HUES48 (cell line): ENCODE results near the gene MMP14.

Experiments
- H3K27ac ChIP-seq: one replicate; pipeline ENCODE4 v1.7.0; 2013; ENCODE audit warnings: low read depth, low read length, inconsistent platforms
- H3K27me3 ChIP-seq: 2 replicates; pipeline ENCODE4 v1.6.1; 2013; ENCODE audit warnings: mild to moderate bottlenecking, low read length; ENCODE audit not compliant: control insufficient read depth, insufficient read depth
- H3K36me3 ChIP-seq: 2 replicates; pipeline ENCODE4 v1.6.1; 2013; ENCODE audit warnings: low read length; ENCODE audit not compliant: control insufficient read depth, insufficient read depth
- H3K4me1 ChIP-seq: 2 replicates; pipeline ENCODE4 v1.6.1; 2013; ENCODE audit warnings: mild to moderate bottlenecking, low read length; ENCODE audit not compliant: control insufficient read depth, insufficient read depth
- H3K4me3 ChIP-seq: 2 replicates; pipeline ENCODE4 v1.5.1; 2013; ENCODE audit warnings: mild to moderate bottlenecking, low read depth, low read length
- H3K9ac ChIP-seq: 2 replicates; pipeline ENCODE4 v1.6.1; 2013; ENCODE audit warnings: mild to moderate bottlenecking, low read depth, low read length, moderate library complexity
- H3K9me3 ChIP-seq: 2 replicates; pipeline ENCODE4 v1.6.1; 2013; ENCODE audit warnings: low read length; ENCODE audit not compliant: control insufficient read depth, insufficient read depth

MMP14 gene

GRCh38 chr14:22843123-22843925, 6.9 kb downstream of the MMP14 start:
- no peak overlapping the region for H3K4me3 ChIP-seq
- H3K4me1 ChIP-seq, result peaks cover 19% of the 10 kb centered on the region
- no peaks in the 10 kb centered on the region for H3K9me3 ChIP-seq
- peaks cover 58% of the 10 kb centered on the region for H3K36me3 ChIP-seq
- no peaks in the 10 kb centered on the region for H3K27me3 ChIP-seq
- no peak overlapping the region for H3K27ac ChIP-seq
- no peak overlapping the region for H3K9ac ChIP-seq

DNA sequence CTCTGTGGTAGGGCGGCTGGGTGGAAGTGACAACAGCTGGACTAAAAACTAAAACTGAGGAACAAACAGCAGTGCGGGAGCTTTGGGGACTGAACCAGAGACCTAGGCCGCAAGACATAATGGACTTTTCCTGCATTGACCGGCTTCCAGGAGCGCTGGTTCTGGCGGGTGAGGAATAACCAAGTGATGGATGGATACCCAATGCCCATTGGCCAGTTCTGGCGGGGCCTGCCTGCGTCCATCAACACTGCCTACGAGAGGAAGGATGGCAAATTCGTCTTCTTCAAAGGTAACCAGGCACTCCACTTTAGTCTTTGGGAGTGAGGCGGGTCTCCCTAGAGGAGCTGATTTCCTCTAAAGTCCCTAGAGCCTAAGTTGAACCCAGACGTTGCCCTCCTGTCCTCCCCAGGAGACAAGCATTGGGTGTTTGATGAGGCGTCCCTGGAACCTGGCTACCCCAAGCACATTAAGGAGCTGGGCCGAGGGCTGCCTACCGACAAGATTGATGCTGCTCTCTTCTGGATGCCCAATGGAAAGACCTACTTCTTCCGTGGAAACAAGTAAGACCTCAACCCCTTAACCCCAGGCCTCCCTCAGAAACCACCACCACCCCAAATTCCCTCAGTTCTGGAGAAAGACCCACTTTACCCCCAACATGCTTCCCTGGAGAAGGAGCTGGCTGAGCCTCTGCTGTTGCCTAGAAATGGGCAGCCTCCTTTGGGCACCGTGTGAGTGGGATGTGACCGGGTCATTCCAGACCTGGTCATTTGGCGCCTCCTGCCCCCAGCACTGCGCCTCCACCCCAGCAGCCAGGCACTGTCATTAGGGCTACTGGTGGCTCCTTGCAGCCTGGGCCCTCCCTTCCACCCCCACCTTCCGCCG, 8.1 kb downstream of the MMP14 start:
- H3K9me3 ChIP-seq, result no peaks in the 10 kb centered on the region
- no peak overlapping the region for H3K9ac ChIP-seq
- no peaks in the 10 kb centered on the region for H3K27me3 ChIP-seq
- no peak overlapping the region for H3K27ac ChIP-seq
- H3K4me1 ChIP-seq, result peaks cover 18% of the 10 kb centered on the region
- H3K36me3 ChIP-seq, result peaks cover 58% of the 10 kb centered on the region
- H3K4me3 ChIP-seq, result no peak overlapping the region

- Histone ChIP-seq H3K27ac (no peak overlapping the region), H3K9me3 (no peaks in the 10 kb centered on the region), H3K36me3 (peaks cover 58% of the 10 kb centered on the region), H3K27me3 (no peaks in the 10 kb centered on the region), H3K4me3 (no peak overlapping the region), H3K4me1 (peaks cover 19% of the 10 kb centered on the region), H3K9ac (no peak overlapping the region)
Observed at GRCh38 chr14:22845103-22845394, 8.7 kb downstream of the MMP14 start.

DNA sequence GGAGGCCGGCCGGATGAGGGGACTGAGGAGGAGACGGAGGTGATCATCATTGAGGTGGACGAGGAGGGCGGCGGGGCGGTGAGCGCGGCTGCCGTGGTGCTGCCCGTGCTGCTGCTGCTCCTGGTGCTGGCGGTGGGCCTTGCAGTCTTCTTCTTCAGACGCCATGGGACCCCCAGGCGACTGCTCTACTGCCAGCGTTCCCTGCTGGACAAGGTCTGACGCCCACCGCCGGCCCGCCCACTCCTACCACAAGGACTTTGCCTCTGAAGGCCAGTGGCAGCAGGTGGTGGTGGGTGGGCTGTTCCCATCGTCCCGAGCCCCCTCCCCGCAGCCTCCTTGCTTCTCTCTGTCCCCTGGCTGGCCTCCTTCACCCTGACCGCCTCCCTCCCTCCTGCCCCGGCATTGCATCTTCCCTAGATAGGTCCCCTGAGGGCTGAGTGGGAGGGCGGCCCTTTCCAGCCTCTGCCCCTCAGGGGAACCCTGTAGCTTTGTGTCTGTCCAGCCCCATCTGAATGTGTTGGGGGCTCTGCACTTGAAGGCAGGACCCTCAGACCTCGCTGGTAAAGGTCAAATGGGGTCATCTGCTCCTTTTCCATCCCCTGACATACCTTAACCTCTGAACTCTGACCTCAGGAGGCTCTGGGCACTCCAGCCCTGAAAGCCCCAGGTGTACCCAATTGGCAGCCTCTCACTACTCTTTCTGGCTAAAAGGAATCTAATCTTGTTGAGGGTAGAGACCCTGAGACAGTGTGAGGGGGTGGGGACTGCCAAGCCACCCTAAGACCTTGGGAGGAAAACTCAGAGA, 9.6 kb downstream of the MMP14 start:
- Histone ChIP-seq H3K27me3 (no peaks in the 10 kb centered on the region), H3K4me3 (no peak overlapping the region), H3K36me3 (peaks cover 56% of the 10 kb centered on the region), H3K27ac (no peak overlapping the region), H3K4me1 (peaks cover 19% of the 10 kb centered on the region), H3K9me3 (no peaks in the 10 kb centered on the region), H3K9ac (no peak overlapping the region)

GRCh38 chr14:22846811-22847307, 10.5 kb downstream of the MMP14 start:
- H3K27me3 ChIP-seq, result no peaks in the 10 kb centered on the region
- no peak overlapping the region for H3K4me3 ChIP-seq
- no peak overlapping the region for H3K27ac ChIP-seq
- H3K4me1 ChIP-seq, result peaks cover 19% of the 10 kb centered on the region
- H3K36me3 ChIP-seq, result peaks cover 48% of the 10 kb centered on the region
- H3K9ac ChIP-seq, result no peak overlapping the region
- no peaks in the 10 kb centered on the region for H3K9me3 ChIP-seq

DNA sequence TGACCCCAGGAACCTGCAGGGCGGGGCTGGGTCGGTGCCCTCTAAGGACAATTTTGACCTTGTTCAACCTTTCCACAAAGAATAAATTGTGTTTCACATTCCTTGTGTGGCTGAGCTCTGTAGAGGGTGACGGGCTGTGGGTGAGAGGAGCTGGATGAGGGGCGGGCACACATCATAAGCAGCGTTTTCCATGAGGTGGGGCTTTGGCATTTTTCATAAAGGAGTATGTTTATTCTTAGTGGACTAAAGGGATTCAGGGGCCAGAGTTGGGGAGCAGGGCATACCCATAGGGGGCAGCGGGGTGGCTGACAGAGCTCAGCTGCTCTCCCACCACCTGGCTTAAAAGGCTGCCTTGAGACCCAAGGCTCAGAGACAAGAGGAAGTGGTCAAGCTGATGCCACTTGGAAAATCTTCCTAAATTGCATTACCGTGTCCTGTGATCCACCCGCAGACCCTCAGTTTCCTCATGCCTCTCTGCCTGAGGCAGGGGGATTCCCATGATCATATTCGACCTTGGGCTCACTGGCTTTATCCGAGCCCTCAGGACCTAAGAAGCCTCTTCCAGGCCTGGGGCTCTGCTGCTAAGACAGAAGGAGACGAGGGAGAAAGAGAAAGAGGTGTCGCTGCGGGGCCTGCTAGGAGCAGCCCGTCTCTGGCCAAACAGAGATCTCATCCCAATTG, 11.4 kb downstream of the MMP14 start:
- H3K4me1 ChIP-seq, result peaks cover 23% of the 10 kb centered on the region
- no peak overlapping the region for H3K9ac ChIP-seq
- no peaks in the 10 kb centered on the region for H3K9me3 ChIP-seq
- peak overlapping the region; percentile 64 for H3K27ac ChIP-seq
- H3K27me3 ChIP-seq, result no peaks in the 10 kb centered on the region
- peaks cover 39% of the 10 kb centered on the region for H3K36me3 ChIP-seq
- H3K4me3 ChIP-seq, result no peak overlapping the region

- Histone ChIP-seq H3K9ac (no peak overlapping the region), H3K4me1 (peaks cover 25% of the 10 kb centered on the region), H3K27ac (peak overlapping the region; percentile 64), H3K9me3 (no peaks in the 10 kb centered on the region), H3K4me3 (no peak overlapping the region), H3K36me3 (peaks cover 32% of the 10 kb centered on the region), H3K27me3 (no peaks in the 10 kb centered on the region)
Observed at GRCh38 chr14:22848351-22849164, 12.2 kb downstream of the MMP14 start.

- Histone ChIP-seq H3K27me3 (no peaks in the 10 kb centered on the region), H3K4me1 (peaks cover 25% of the 10 kb centered on the region), H3K4me3 (no peak overlapping the region), H3K27ac (no peak overlapping the region), H3K36me3 (peaks cover 26% of the 10 kb centered on the region), H3K9ac (peak overlapping the region; percentile 31; the same call in 1 of the 2 replicates), H3K9me3 (no peaks in the 10 kb centered on the region)
Observed at GRCh38 chr14:22849212-22849819, 12.9 kb downstream of the MMP14 start.

DNA sequence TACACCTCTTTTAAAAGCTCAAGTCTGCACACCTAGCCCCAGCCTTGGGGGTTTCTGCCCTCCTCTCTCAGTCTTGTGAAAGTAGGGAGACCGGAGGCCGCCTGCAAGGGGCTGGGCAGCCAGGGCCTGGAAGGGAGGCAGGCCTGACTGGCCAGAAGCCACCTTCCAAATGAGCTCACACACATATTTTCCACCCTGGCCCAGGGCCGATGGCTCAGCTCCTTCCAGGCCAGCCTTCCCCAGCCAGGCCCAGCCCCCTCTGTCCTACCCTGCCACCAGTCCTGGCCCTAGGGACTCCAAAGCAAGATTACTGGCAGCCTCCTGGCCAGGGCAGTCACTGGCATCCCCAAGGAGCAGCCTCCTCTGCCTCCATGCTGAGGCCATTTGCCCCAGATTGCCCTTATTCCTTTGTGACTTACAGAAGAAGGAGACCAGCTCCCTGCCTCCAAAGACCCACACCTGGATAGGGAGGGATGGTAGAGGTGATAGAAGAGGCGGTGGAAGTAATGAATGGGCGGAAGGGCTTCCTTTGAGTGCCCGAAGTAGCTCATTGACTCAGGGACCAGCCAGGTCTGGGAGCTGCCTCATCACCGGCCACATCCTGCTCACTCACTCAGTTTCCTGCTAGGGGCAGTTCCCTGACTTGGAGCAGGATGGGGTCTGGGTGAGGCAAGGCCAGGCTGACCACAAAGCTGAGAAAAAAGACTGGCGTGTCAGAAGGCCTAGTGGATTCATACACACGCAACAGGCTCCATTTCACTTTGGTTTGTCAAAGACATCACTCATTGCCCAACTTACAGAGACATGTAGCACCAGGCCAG, 14.8 kb downstream of the MMP14 start:
- Histone ChIP-seq H3K4me3 (no peak overlapping the region), H3K27me3 (no peaks in the 10 kb centered on the region), H3K36me3 (peaks cover 8% of the 10 kb centered on the region), H3K9ac (no peak overlapping the region), H3K27ac (no peak overlapping the region), H3K4me1 (peaks cover 25% of the 10 kb centered on the region), H3K9me3 (no peaks in the 10 kb centered on the region)
